Neural progenitor cell (in vitro differentiated cells): ENCODE results near the gene KLHDC9. TPM values are rescaled to one million over a fixed set of nuclear protein-coding genes. Genes with fewer than 3 reads are reported as not detected.
A peak's percentile ranks its signal among the peaks of the same experiment; 100 is the strongest.

Experiments
- DNase-seq: peaks from one replicate; pipeline ENCODE4 v3.0.0-alpha.2; 2016; ENCODE audit warnings: low spot score
- H2AFZ ChIP-seq: fragments of 200-600 bp; sonication (generic); replicated peaks from 2 replicates; pipeline ENCODE4 v1.6.1; 2016; ENCODE audit warnings: antibody characterized with exemption
- H3F3A ChIP-seq: fragments of 200-600 bp; sonication (generic); 2 replicates; pipeline ENCODE4 v1.6.1; 2016; ENCODE audit warnings: antibody characterized with exemption, low read depth
- H3K27ac ChIP-seq: fragments of 200-600 bp; sonication (generic); 2 replicates; pipeline ENCODE4 v1.5.1; 2016; ENCODE audit warnings: mild to moderate bottlenecking
- H3K27me3 ChIP-seq: fragments of 200-600 bp; sonication (generic); 2 replicates; pipeline ENCODE4 v1.6.1; 2016; ENCODE audit warnings: mild to moderate bottlenecking, moderate library complexity
- H3K36me3 ChIP-seq: fragments of 200-600 bp; sonication (generic); 2 replicates; pipeline ENCODE4 v1.5.1; 2016
- H3K4me1 ChIP-seq: fragments of 200-600 bp; sonication (generic); 2 replicates; pipeline ENCODE4 v1.6.1; 2016; ENCODE audit warnings: mixed run types
- H3K4me2 ChIP-seq: fragments of 200-600 bp; sonication (generic); 2 replicates; pipeline ENCODE4 v1.6.1; 2016
- H3K4me3 ChIP-seq: fragments of 200-600 bp; sonication (generic); 2 replicates; pipeline ENCODE4 v1.5.1; 2016
- H3K79me2 ChIP-seq: fragments of 200-600 bp; sonication (generic); 2 replicates; pipeline ENCODE4 v1.6.1; 2016; ENCODE audit warnings: low read depth
- H3K9ac ChIP-seq: fragments of 200-600 bp; sonication (generic); 2 replicates; pipeline ENCODE4 v1.6.1; 2016
- H3K9me3 ChIP-seq: fragments of 200-600 bp; sonication (generic); 2 replicates; pipeline ENCODE4 v1.5.1; 2016; ENCODE audit warnings: low read depth
- H4K20me1 ChIP-seq: fragments of 200-600 bp; sonication (generic); 2 replicates; pipeline ENCODE4 v1.6.1; 2016; ENCODE audit warnings: low read depth
- H3K27ac Mint-ChIP-seq: 3 replicates; pipeline ENCODE4 v1.8.0; 2021; ENCODE audit warnings: mixed read lengths
- H3K27me3 Mint-ChIP-seq: 2 replicates; pipeline ENCODE4 v1.8.0; 2022; ENCODE audit warnings: low read depth, mild to moderate bottlenecking, inconsistent platforms, moderate library complexity, mixed read lengths; ENCODE audit not compliant: insufficient read depth
- H3K36me3 Mint-ChIP-seq: 3 replicates; pipeline ENCODE4 v1.8.0; 2021; ENCODE audit warnings: mixed read lengths
- H3K4me1 Mint-ChIP-seq: 3 replicates; pipeline ENCODE4 v1.8.0; 2021; ENCODE audit warnings: mixed read lengths
- H3K4me3 Mint-ChIP-seq: 3 replicates; pipeline ENCODE4 v1.8.0; 2021; ENCODE audit warnings: mild to moderate bottlenecking, moderate library complexity, mixed read lengths
- H3K9me3 Mint-ChIP-seq: 3 replicates; pipeline ENCODE4 v1.8.0; 2020; ENCODE audit warnings: mixed read lengths
- CTCF ChIP-seq: fragments of 200-600 bp; sonication (generic); IDR thresholded peaks from 2 replicates; pipeline ENCODE4 v1.5.1; 2017; ENCODE audit warnings: antibody characterized with exemption, mild to moderate bottlenecking
- EZH2 ChIP-seq: fragments of 200-600 bp; sonication (generic); IDR thresholded peaks from 2 replicates; pipeline ENCODE4 v1.6.1; 2017; ENCODE audit warnings: antibody characterized with exemption, mild to moderate bottlenecking, moderate library complexity
- EZH2phosphoT487 ChIP-seq: fragments of 200-600 bp; sonication (generic); IDR thresholded peaks from 2 replicates; pipeline ENCODE4 v1.6.1; 2017; ENCODE audit warnings: antibody characterized with exemption
- total RNA-seq: library from RNA; depleted of rRNA; stranded (reverse); fragments of >200 nt; gene quantifications from 2 replicates; pipeline ENCODE4 v1.2.3, GENCODE V29; 2015; ENCODE audit warnings: low replicate concordance

KLHDC9 gene
- total RNA-seq, 1 donor from 2014 or later = 12.6 TPM

- Mint-ChIP-seq H3K27ac (no peak overlapping the region), H3K4me1 (peaks cover 4% of the 10 kb centered on the region), H3K4me3 (no peak overlapping the region), H3K36me3 (peaks cover 7% of the 10 kb centered on the region), H3K27me3 (no peaks in the 10 kb centered on the region), H3K9me3 (no peaks in the 10 kb centered on the region)
- no peak overlapping the region for H3K27ac ChIP-seq
- H3F3A ChIP-seq = peaks cover 21% of the 10 kb centered on the region
- no peak overlapping the region for H3K4me3 ChIP-seq
- no peak overlapping the region for H2AFZ ChIP-seq
- peaks cover 21% of the 10 kb centered on the region for H3K79me2 ChIP-seq
- H3K9ac ChIP-seq = no peak overlapping the region
- no peaks in the 10 kb centered on the region for H4K20me1 ChIP-seq
- no peak for DNase-seq
- H3K4me1 ChIP-seq = no peaks in the 10 kb centered on the region
- no peaks in the 10 kb centered on the region for H3K9me3 ChIP-seq
- no peaks in the 10 kb centered on the region for H3K36me3 ChIP-seq
- TF ChIP-seq CTCF (no peak), EZH2 (no peak), EZH2phosphoT487 (no peak)
- H3K4me2 ChIP-seq = no peak overlapping the region
- H3K27me3 ChIP-seq = no peaks in the 10 kb centered on the region
Measured at GRCh38 chr1:161137881-161138280, 39.7 kb downstream of the KLHDC9 start.

GRCh38 chr1:161138431-161138830, 40.3 kb downstream of the KLHDC9 start:
- peaks cover 7% of the 10 kb centered on the region for H3K36me3 Mint-ChIP-seq
- Histone ChIP-seq H4K20me1 (no peaks in the 10 kb centered on the region), H3K9ac (no peak overlapping the region), H3K79me2 (peaks cover 19% of the 10 kb centered on the region), H3K27me3 (no peaks in the 10 kb centered on the region), H2AFZ (no peak overlapping the region), H3K4me3 (no peak overlapping the region), H3K36me3 (no peaks in the 10 kb centered on the region), H3F3A (peaks cover 15% of the 10 kb centered on the region), H3K4me2 (no peak overlapping the region), H3K4me1 (no peaks in the 10 kb centered on the region), H3K27ac (no peak overlapping the region), H3K9me3 (no peaks in the 10 kb centered on the region)
- no peak overlapping the region for H3K4me3 Mint-ChIP-seq
- H3K27ac Mint-ChIP-seq = no peak overlapping the region
- H3K27me3 Mint-ChIP-seq = no peaks in the 10 kb centered on the region
- TF ChIP-seq CTCF (no peak), EZH2phosphoT487 (no peak), EZH2 (no peak)
- H3K4me1 Mint-ChIP-seq = peaks cover 4% of the 10 kb centered on the region
- DNase-seq = no peak
- no peaks in the 10 kb centered on the region for H3K9me3 Mint-ChIP-seq

GRCh38 chr1:161139766-161140165, 41.6 kb downstream of the KLHDC9 start:
- H3K4me3 ChIP-seq = no peak overlapping the region
- Mint-ChIP-seq H3K4me1 (peaks cover 4% of the 10 kb centered on the region), H3K27ac (no peak overlapping the region), H3K36me3 (peaks cover 7% of the 10 kb centered on the region), H3K4me3 (no peak overlapping the region), H3K9me3 (no peaks in the 10 kb centered on the region), H3K27me3 (no peaks in the 10 kb centered on the region)
- DNase-seq = peak; percentile 56
- H3K36me3 ChIP-seq = no peaks in the 10 kb centered on the region
- TF ChIP-seq EZH2phosphoT487 = no peak
- peak; percentile 60 for TF ChIP-seq CTCF
- H3K4me1 ChIP-seq = no peaks in the 10 kb centered on the region
- no peaks in the 10 kb centered on the region for H4K20me1 ChIP-seq
- no peak overlapping the region for H3K27ac ChIP-seq
- H3K9ac ChIP-seq = no peak overlapping the region
- peaks cover 6% of the 10 kb centered on the region for H3F3A ChIP-seq
- peaks cover 6% of the 10 kb centered on the region for H3K79me2 ChIP-seq
- H3K4me2 ChIP-seq = no peak overlapping the region
- no peaks in the 10 kb centered on the region for H3K9me3 ChIP-seq
- H2AFZ ChIP-seq = no peak overlapping the region
- no peaks in the 10 kb centered on the region for H3K27me3 ChIP-seq
